WI38 (cell line): ENCODE measurements around the gene GMNC.
"Not testable (repeated sequence)": the region's sequence is repeated elsewhere in the genome, so short reads cannot be mapped to it uniquely, and the experiment has no call there.

Experiments used
- H3K4me3 ChIP-seq: 2 replicates; pipeline ENCODE4 v1.5.1; 2011; ENCODE audit warnings: low read depth, mild to moderate bottlenecking, control low read depth, low read length
- CTCF ChIP-seq: IDR thresholded peaks from 2 replicates; pipeline ENCODE4 v1.5.1; 2012; ENCODE audit warnings: low read depth, mild to moderate bottlenecking, control low read depth, low read length

The GMNC gene

GRCh38 chr3:190886945-190887344 lies 24.5 kb upstream of the GMNC start:
- no peak overlapping the region for H3K4me3 ChIP-seq
- TF ChIP-seq CTCF = no peak

GRCh38 chr3:190883973-190884832 lies 21.7 kb upstream of the GMNC start:
- peak; percentile 84 for TF ChIP-seq CTCF
- H3K4me3 ChIP-seq = no peak overlapping the region

- no peak for TF ChIP-seq CTCF
- H3K4me3 ChIP-seq = no peak overlapping the region
Observed at GRCh38 chr3:190883141-190883540, 20.6 kb upstream of the GMNC start.

GRCh38 chr3:190877925-190878324 lies 15.4 kb upstream of the GMNC start:
- H3K4me3 ChIP-seq = no peak overlapping the region
- 0 out of 2 replicates have a peak, but pooled peaks have one; percentile 3 for TF ChIP-seq CTCF

- H3K4me3 ChIP-seq = not testable (repeated sequence)
Observed at GRCh38 chr3:190876433-190876832, 13.9 kb upstream of the GMNC start.

- H3K4me3 ChIP-seq = not testable (repeated sequence)
Observed at GRCh38 chr3:190875061-190875460, 12.6 kb upstream of the GMNC start.

GRCh38 chr3:190870127-190870526 lies 7.6 kb upstream of the GMNC start:
- no peak for TF ChIP-seq CTCF
- no peak overlapping the region for H3K4me3 ChIP-seq

- H3K4me3 ChIP-seq = no peak overlapping the region
- TF ChIP-seq CTCF = no peak
Observed at GRCh38 chr3:190867071-190867470, 4.6 kb upstream of the GMNC start.
